H9 (cell line): ENCODE results near the gene NHLRC1. TPM values are rescaled to one million over a fixed set of nuclear protein-coding genes. Genes with fewer than 3 reads are reported as not detected.

Experiments used
- DNase-seq: peaks from one replicate; pipeline ENCODE4 v3.0.0-alpha.2; 2017
- H2AFZ ChIP-seq: one replicate; pipeline ENCODE4 v1.6.1; 2013; ENCODE audit warnings: mild to moderate bottlenecking, low read length, control low read depth, moderate library complexity
- H2AK5ac ChIP-seq: 2 replicates; pipeline ENCODE4 v1.6.1; 2013; ENCODE audit warnings: low read length, control low read depth, mixed read lengths; ENCODE audit not compliant: insufficient read length
- H2BK120ac ChIP-seq: one replicate; pipeline ENCODE4 v1.6.1; 2013; ENCODE audit warnings: low read depth, mild to moderate bottlenecking, low read length, control low read depth, inconsistent platforms; ENCODE audit not compliant: poor library complexity, severe bottlenecking
- H2BK12ac ChIP-seq: 2 replicates; pipeline ENCODE4 v1.6.1; 2013; ENCODE audit warnings: low read length, control low read depth, mixed read lengths, low read depth; ENCODE audit not compliant: insufficient read length
- H2BK15ac ChIP-seq: 2 replicates; pipeline ENCODE4 v1.6.1; 2013; ENCODE audit warnings: low read depth, low read length, control low read depth
- H2BK20ac ChIP-seq: one replicate; pipeline ENCODE4 v1.6.1; 2013; ENCODE audit warnings: low read depth, mild to moderate bottlenecking, low read length, control low read depth, inconsistent platforms; ENCODE audit not compliant: poor library complexity, severe bottlenecking
- H2BK5ac ChIP-seq: 2 replicates; pipeline ENCODE4 v1.6.1; 2013; ENCODE audit warnings: low read length, control low read depth, mixed read lengths; ENCODE audit not compliant: insufficient read length
- H3K14ac ChIP-seq: 2 replicates; pipeline ENCODE4 v1.6.1; 2013; ENCODE audit warnings: low read length, control low read depth; ENCODE audit not compliant: insufficient read depth
- H3K18ac ChIP-seq: 2 replicates; pipeline ENCODE4 v1.6.1; 2013; ENCODE audit warnings: low read depth, mild to moderate bottlenecking, mixed read lengths, low read length, control low read depth; ENCODE audit not compliant: insufficient read length
- H3K23ac ChIP-seq: 2 replicates; pipeline ENCODE4 v1.6.1; 2013; ENCODE audit warnings: low read length, control low read depth, mixed read lengths, low read depth; ENCODE audit not compliant: insufficient read length
- H3K23me2 ChIP-seq: 2 replicates; pipeline ENCODE4 v1.6.1; 2013; ENCODE audit warnings: low read depth, mild to moderate bottlenecking, mixed read lengths, low read length, control low read depth; ENCODE audit not compliant: insufficient read length, poor library complexity, severe bottlenecking
- H3K27ac ChIP-seq: 2 replicates; pipeline ENCODE4 v1.5.1; 2013; ENCODE audit warnings: low read length, control low read depth, mixed read lengths, low read depth; ENCODE audit not compliant: insufficient read length
- H3K27me3 ChIP-seq: 2 replicates; pipeline ENCODE4 v1.6.1; 2013; ENCODE audit warnings: low read length, control low read depth, inconsistent platforms; ENCODE audit not compliant: insufficient read depth
- H3K4ac ChIP-seq: 2 replicates; pipeline ENCODE4 v1.6.1; 2013; ENCODE audit warnings: low read depth, mild to moderate bottlenecking, control low read depth, inconsistent platforms, low read length, moderate library complexity
- H3K4me1 ChIP-seq: 2 replicates; pipeline ENCODE4 v1.6.1; 2013; ENCODE audit warnings: low read length, control low read depth, inconsistent platforms; ENCODE audit not compliant: insufficient read depth
- H3K4me2 ChIP-seq: 2 replicates; pipeline ENCODE4 v1.6.1; 2013; ENCODE audit warnings: low read length, control low read depth, mixed read lengths; ENCODE audit not compliant: insufficient read length, insufficient read depth
- H3K56ac ChIP-seq: 2 replicates; pipeline ENCODE4 v1.6.1; 2013; ENCODE audit warnings: low read depth, mild to moderate bottlenecking, mixed read lengths, low read length, control low read depth; ENCODE audit not compliant: insufficient read length
- H3K79me1 ChIP-seq: 2 replicates; pipeline ENCODE4 v1.6.1; 2013; ENCODE audit warnings: low read depth, mild to moderate bottlenecking, moderate library complexity, low read length, control low read depth, inconsistent platforms; ENCODE audit not compliant: insufficient read depth, poor library complexity, severe bottlenecking
- H3K79me2 ChIP-seq: 2 replicates; pipeline ENCODE4 v1.6.1; 2013; ENCODE audit warnings: low read length, control low read depth, inconsistent platforms; ENCODE audit not compliant: insufficient read depth
- H3K9ac ChIP-seq: 2 replicates; pipeline ENCODE4 v1.6.1; 2013; ENCODE audit warnings: low read length, control low read depth, mixed read lengths; ENCODE audit not compliant: insufficient read length; ENCODE audit errors: extremely low read depth
- H3K9me3 ChIP-seq: one replicate; pipeline ENCODE4 v1.6.1; 2013; ENCODE audit warnings: low read depth, low read length, inconsistent platforms; ENCODE audit not compliant: control insufficient read depth
- H3T11ph ChIP-seq: one replicate; pipeline ENCODE4 v1.6.1; 2013; ENCODE audit warnings: mild to moderate bottlenecking, low read length, control low read depth, inconsistent platforms
- H4K20me1 ChIP-seq: one replicate; pipeline ENCODE4 v1.6.1; 2013; ENCODE audit not compliant: control insufficient read depth, insufficient read length, insufficient read depth
- H4K5ac ChIP-seq: 2 replicates; pipeline ENCODE4 v1.6.1; 2013; ENCODE audit warnings: low read depth, mild to moderate bottlenecking, mixed read lengths, low read length, control low read depth; ENCODE audit not compliant: insufficient read length
- H4K8ac ChIP-seq: replicated peaks from 2 replicates; pipeline ENCODE4 v1.6.1; 2013; ENCODE audit warnings: low read length, control low read depth, mixed read lengths, low read depth; ENCODE audit not compliant: insufficient read length
- H4K91ac ChIP-seq: 2 replicates; pipeline ENCODE4 v1.6.1; 2013; ENCODE audit warnings: low read depth, mild to moderate bottlenecking, moderate library complexity, mixed read lengths, low read length, control low read depth; ENCODE audit not compliant: insufficient read length
- H3K27ac Mint-ChIP-seq, 3 experiments: 2 replicates in 2 of 3; 3 replicates in 1 of 3; pipeline ENCODE4 v1.8.0; 2020 to 2021; ENCODE audit warnings: mixed read lengths in 3 of 3, mild to moderate bottlenecking in 1 of 3, moderate library complexity in 1 of 3
- H3K27me3 Mint-ChIP-seq: 2 replicates; pipeline ENCODE4 v1.8.0; 2021; ENCODE audit warnings: low read depth, mild to moderate bottlenecking, moderate library complexity, mixed read lengths
- H3K36me3 Mint-ChIP-seq, 3 experiments: 2 replicates in 2 of 3; 3 replicates in 1 of 3; pipeline ENCODE4 v1.8.0; 2020 to 2021; ENCODE audit warnings: low read depth in 3 of 3, mixed read lengths in 3 of 3; ENCODE audit not compliant: insufficient read depth in 1 of 3
- H3K4me1 Mint-ChIP-seq, 2 experiments: 2 replicates each; pipeline ENCODE4 v1.8.0; 2020; ENCODE audit warnings: mixed read lengths in 2 of 2
- H3K4me3 Mint-ChIP-seq, 2 experiments: 2 replicates in 1 of 2; 3 replicates in 1 of 2; pipeline ENCODE4 v1.8.0; 2020 to 2021; ENCODE audit warnings: mild to moderate bottlenecking in 2 of 2, mixed read lengths in 2 of 2, moderate library complexity in 1 of 2
- H3K9me3 Mint-ChIP-seq, 2 experiments: 2 replicates in 1 of 2; 3 replicates in 1 of 2; pipeline ENCODE4 v1.8.0; 2020; ENCODE audit warnings: mild to moderate bottlenecking in 2 of 2, mixed read lengths in 2 of 2, moderate library complexity in 1 of 2
- WGBS: extraction: QIAGEN DNeasy Blood & Tissue Kit; methylation state at CpG from one replicate; pipeline ENCODE4 v1.1.7; 2013; ENCODE audit warnings: missing lambda C conversion rate, low lambda C conversion rate, mixed read lengths; ENCODE audit not compliant: insufficient read length; ENCODE audit errors: extremely low coverage; 5-methylcytosine and 5-hydroxymethylcytosine counted together
- total RNA-seq: library from RNA; stranded (reverse); gene quantifications from 2 replicates; pipeline ENCODE4 v1.2.1, GENCODE V29; 2021
- TF ChIP-seq, protein P1 (sequence below): fragments of 200-600 bp; sonication (generic); conservative IDR thresholded peaks from 3 replicates; pipeline ENCODE4 v1.8.0; 2021; ENCODE audit warnings: antibody characterized with exemption, mild to moderate bottlenecking

Gene NHLRC1
- total RNA-seq, 1 experiment from 2014 or later: 1.5 TPM

DNA sequence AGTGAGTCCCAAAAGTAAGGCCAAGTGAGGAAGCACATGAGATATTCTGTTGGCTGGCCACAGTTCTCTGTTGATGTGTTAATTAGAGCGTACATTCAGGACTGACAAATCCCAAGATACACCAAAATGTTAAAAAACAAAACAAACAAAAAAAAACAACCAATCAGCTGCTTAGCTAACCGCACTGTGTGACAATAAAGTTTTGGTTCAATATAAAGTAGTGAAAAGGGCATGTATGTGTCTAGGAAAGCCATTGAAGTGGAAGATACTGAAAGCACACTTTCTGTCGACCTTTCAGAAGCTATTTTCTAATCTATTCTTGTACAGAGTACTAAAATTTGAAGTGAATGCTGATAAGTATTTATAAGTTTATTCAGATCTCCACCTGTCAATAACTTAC lies 26.1 kb downstream of the NHLRC1 start:
- DNase-seq: no peak
- no peak overlapping the region for H4K91ac ChIP-seq
- no peak overlapping the region for H2BK20ac ChIP-seq
- no peak overlapping the region for H3K27ac ChIP-seq
- TF ChIP-seq, protein P1, sequence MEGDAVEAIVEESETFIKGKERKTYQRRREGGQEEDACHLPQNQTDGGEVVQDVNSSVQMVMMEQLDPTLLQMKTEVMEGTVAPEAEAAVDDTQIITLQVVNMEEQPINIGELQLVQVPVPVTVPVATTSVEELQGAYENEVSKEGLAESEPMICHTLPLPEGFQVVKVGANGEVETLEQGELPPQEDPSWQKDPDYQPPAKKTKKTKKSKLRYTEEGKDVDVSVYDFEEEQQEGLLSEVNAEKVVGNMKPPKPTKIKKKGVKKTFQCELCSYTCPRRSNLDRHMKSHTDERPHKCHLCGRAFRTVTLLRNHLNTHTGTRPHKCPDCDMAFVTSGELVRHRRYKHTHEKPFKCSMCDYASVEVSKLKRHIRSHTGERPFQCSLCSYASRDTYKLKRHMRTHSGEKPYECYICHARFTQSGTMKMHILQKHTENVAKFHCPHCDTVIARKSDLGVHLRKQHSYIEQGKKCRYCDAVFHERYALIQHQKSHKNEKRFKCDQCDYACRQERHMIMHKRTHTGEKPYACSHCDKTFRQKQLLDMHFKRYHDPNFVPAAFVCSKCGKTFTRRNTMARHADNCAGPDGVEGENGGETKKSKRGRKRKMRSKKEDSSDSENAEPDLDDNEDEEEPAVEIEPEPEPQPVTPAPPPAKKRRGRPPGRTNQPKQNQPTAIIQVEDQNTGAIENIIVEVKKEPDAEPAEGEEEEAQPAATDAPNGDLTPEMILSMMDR: no peak
- no peak overlapping the region for H3K4me2 ChIP-seq
- no peak overlapping the region for H3K4ac ChIP-seq
- no peaks in the 10 kb centered on the region for H3K9me3 Mint-ChIP-seq
- H2BK5ac ChIP-seq: no peak overlapping the region
- WGBS: no CpG with 5 or more reads among the region's 3 CpGs
- no peaks in the 10 kb centered on the region for H3K79me2 ChIP-seq
- no peaks in the 10 kb centered on the region for H3K9me3 ChIP-seq
- H3K23ac ChIP-seq: no peak overlapping the region
- H3K27me3 Mint-ChIP-seq: no peaks in the 10 kb centered on the region
- peaks cover 6% of the 10 kb centered on the region in 2 experiments; a peak in 3 of 4 replicates for H3K4me1 Mint-ChIP-seq
- H3K4me3 Mint-ChIP-seq: no peak overlapping the region
- no peak overlapping the region for H3K18ac ChIP-seq
- H4K5ac ChIP-seq: no peak overlapping the region
- no peak overlapping the region for H3K56ac ChIP-seq
- no peak overlapping the region for H2BK12ac ChIP-seq
- H3T11ph ChIP-seq: no peak overlapping the region
- H3K27me3 ChIP-seq: no peaks in the 10 kb centered on the region
- no peak overlapping the region for H3K27ac Mint-ChIP-seq
- no peaks in the 10 kb centered on the region for H3K36me3 Mint-ChIP-seq
- no peak overlapping the region for H3K14ac ChIP-seq
- no peak overlapping the region for H2AK5ac ChIP-seq
- H3K4me1 ChIP-seq: no peaks in the 10 kb centered on the region
- no peak overlapping the region for H2AFZ ChIP-seq
- H3K79me1 ChIP-seq: no peaks in the 10 kb centered on the region
- no peak overlapping the region for H2BK120ac ChIP-seq
- no peak overlapping the region for H4K8ac ChIP-seq
- H3K9ac ChIP-seq: no peak overlapping the region
- H2BK15ac ChIP-seq: no peak overlapping the region
- no peaks in the 10 kb centered on the region for H4K20me1 ChIP-seq
- H3K23me2 ChIP-seq: no peaks in the 10 kb centered on the region
